Measurements from ENCODE around the gene BABAM2.

DNA sequence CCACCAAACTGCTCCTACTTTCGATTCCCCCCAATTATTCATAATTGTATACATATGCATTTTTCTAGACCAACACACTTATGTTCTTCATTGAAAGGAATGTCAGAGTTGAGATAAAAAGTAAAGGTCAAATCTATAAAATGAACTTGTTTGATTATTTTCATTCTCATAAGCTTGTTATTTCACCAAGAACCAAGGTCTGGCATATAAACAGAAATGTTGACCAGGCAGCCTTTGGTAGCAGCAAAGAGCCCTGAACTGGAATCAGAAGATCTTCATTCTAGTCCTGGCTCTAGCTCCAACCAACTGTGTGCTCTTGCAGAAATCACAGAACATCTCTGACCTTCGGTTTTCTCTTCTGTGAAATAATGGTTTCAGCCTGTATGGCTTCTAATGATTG, 43.2 kb upstream of the BABAM2 start:
- TF ChIP-seq, protein P1, sequence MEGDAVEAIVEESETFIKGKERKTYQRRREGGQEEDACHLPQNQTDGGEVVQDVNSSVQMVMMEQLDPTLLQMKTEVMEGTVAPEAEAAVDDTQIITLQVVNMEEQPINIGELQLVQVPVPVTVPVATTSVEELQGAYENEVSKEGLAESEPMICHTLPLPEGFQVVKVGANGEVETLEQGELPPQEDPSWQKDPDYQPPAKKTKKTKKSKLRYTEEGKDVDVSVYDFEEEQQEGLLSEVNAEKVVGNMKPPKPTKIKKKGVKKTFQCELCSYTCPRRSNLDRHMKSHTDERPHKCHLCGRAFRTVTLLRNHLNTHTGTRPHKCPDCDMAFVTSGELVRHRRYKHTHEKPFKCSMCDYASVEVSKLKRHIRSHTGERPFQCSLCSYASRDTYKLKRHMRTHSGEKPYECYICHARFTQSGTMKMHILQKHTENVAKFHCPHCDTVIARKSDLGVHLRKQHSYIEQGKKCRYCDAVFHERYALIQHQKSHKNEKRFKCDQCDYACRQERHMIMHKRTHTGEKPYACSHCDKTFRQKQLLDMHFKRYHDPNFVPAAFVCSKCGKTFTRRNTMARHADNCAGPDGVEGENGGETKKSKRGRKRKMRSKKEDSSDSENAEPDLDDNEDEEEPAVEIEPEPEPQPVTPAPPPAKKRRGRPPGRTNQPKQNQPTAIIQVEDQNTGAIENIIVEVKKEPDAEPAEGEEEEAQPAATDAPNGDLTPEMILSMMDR (IDR thresholded peaks at IDR 0.05), result no peak
- TF ChIP-seq POLR2AphosphoS5 (IDR thresholded peaks at IDR 0.05) (no peak), POLR2A (IDR thresholded peaks at IDR 0.05; ENCODE audit: low read depth) (no peak), EP300 (IDR thresholded peaks at IDR 0.05) (no peak)

Measured in esophagus muscularis mucosa (tissue), 4 donors.